DMS 273 (cell line): ENCODE measurements around the gene NKX1-1.
"Not testable (repeated sequence)": the region's sequence is repeated elsewhere in the genome, so short reads cannot be mapped to it uniquely, and the experiment has no call there.

ENCODE experiments used
- DNase-seq: peaks from one replicate; lab custom pipeline; 2025; ENCODE audit not compliant: unreplicated experiment; lab: John Stamatoyannopoulos, UW

Gene NKX1-1

DNA sequence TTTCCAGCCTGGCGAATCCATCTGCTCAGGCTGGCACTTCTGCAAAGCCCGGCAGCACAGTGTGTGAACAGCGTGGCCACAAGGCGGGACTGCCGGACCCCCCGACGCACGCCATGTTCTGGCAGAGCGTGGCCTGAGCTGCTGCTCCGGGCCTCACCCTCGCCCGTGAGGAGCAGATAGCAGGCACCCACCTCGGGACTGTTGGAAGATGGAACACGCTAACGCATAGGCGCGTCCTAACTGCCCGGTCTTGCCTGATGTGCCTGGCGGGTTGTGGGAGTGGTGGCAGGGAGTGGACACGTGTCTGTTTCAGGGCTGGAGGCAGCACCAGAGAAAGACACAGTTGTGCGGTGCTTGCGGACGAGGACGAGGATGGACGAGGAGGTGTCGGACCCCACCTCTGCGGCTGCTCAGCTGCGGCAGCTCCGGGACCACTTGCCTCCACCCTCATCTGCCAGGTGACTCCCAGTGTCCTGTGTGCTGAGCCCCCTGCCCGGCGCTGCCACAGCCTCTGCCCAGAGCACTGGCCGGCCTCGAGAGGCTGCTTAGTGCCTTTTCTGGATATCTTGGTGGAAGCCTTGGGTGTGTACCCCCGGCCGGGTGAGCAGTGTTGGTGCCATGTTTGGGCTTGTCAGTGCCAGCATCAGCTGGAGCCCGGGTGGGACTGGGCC is 31.1 kb downstream of the NKX1-1 start:
- DNase-seq, result no peak

DNA sequence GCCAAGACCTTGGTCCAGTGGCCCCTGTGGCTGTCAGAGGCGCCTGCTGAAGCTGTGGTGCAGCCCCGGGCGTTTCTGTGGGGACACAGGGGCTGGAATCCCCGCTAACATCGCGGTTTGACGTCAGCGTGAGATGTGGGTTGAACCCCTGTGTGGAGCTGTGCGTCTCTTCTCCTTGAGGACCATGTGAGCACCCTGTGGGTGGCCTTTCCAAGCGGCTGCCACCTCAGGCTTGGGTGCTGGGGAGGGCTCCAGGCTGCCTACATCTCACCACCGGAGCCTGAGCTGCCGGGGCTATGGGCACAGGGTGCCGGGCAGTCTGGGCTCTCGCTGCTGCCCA is 31.6 kb downstream of the NKX1-1 start:
- no peak for DNase-seq

DNA sequence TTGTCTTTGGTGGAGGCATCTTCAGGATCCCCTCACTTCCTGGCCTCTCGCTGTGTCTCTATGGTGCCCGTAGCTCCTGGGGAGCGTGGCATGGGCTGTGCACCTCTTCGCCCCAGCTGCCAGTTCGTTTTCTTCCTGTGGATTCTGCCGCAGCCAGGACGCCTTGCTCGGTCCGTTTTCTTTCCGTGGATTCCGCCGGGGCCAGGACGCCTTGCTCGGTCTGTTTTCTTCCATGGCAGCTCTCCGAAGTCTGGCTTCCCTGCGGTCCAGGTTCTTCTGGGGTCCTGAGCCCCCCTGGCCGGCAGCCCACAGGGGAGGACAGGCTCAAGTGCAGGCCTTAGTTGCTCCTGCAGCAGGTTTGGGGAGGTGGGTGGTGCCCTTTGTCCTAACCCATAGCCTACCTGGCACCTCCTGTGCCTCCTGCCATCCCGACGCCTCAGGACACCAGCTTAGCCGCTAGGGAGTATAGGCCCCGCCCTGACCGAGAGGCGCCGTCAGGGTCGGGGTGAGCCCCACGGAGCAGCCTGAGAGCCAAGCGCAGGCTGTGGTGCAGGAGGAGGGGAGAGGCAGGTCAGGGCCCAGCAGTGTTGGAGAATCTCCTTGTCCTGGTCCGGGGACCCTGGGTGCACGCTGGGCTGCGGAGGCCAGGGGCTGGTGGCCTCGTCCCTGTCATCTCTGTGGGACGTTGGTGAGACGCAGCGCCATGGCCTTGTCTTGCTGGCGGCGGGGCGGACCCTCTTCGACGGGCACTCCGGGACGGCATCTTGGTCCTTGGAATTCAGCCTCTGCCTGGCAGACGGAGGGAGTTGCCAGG is 32.1 kb downstream of the NKX1-1 start:
- DNase-seq, result no peak

DNA sequence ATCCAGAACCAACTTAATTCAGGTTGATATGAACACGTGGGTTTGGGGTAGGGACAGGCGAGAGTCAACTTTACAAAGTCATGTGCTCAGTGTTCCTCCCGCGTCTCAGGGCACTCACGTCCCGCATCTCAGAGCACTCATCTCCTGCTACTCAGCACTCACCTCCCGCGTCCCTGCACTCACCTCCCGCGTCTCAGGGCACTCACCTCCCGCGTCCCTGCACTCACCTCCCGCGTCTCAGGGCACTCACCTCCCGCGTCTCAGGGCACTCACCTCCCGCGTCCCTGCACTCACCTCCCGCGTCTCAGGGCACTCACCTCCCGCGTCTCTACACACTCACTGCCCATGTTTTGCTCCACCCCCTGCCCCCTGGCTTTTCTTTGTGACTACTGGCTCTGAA is 33.7 kb downstream of the NKX1-1 start:
- DNase-seq, result not testable (repeated sequence)

DNA sequence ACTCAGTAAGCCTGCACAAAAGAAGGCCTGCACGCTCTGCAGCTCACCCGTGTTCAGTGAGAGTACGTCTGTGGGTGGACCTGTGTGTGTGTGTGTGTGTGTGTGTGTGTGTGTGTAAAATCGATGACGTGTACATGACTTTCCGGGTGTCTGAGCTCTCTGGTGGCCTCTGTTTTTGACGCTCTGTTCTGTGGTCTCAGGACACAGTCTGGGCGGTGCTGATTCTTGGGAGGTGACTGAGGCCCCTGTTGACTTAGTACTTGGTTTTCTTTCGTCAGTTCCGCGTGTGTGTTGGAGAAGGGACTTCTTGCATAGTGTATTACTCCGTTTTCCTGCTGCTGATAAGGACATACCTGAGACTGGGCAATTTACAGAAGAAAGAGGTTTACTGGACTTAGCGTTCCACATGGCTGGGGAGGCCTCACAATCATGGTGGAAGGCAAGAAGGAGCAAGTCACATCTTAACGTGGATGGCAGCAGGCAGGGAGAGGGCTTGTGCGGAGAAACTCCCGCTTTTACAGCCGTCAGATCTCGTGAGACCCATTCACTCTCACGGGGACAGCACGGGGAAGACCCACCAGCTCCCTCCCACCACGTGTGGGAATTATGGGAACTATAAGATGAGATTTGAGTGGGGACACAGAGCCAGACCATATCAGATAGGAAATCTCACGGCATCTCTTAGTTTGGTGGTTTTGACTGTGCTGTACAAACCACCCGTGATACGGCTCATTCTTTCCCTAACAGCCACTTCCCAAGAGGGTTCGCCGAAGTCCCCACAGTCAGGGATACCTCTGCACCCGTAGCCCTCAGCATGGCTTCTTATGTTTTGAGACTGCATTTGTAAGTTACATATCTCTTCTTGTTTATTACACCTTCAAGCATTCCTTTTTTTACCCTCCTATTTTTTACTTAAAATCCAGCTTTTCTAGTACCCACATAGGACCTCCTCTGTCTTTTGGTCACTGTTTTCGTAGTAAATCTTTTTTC is 34.8 kb downstream of the NKX1-1 start:
- no peak for DNase-seq

DNA sequence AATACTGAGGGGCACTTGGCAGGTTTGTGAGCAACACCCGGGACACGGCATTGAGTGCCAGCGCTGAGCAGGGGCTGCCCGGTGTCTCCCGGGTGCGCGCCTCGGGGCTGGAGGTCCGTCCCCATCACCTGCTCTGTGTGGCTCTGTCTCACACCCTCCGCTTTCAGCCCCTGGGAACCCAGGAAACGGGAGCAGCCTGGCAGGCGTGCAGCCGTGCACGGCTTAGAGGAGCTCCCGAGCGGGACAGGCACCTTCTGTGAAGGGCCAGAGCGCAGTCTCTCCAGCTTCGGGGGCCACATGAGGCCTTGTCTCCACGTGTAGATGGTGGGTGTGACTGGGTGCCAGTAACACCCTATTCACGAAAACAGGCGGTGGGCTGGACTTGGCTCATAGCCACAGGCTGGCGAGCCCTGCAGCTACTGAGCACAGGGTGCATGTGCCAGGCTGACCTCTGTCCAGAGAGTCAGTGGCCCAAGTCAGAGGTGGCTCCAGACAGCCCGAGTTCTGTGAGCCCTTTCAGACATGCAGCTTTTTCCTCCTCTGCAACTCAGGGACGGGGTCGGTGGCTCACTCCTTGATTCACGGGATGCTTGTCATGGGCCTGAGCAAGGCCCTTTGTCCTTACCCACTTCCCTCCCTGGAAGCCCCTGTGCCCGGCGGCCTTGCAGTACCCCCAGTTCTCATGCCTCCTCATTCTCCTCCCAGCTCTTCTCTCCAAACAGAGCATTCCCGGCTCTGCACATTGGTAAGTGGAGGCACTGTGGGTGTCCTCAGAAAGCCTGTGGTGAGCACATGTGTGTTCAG is 35.7 kb downstream of the NKX1-1 start:
- no peak for DNase-seq

DNA sequence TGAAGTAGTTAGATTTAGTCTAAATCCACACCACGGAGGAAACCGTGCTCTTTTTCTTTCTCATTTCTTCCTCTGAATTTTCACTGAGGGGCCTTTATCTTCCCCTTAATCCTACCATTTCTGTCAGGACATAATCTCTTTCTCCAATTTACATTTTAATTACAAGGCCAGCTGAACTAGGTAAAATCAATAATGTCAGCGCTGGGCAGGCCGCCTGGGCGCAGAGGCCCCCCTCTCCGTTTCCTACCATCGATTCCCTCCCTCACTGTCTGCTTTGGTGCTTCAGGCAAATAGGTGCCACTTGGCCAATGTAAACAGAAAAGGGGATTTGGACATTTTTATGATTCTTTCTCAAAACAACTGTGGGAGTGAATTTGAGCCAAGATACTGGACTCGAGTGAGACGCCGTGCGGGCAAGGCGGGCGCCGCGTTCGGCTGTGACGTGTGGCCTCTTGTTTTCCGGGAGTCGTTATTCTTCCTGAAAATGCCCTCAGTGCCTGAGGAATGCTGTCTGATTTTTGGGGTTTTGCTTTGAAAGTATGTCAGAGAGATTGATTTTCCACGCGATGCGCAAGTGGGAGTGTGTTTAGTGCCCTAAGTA is 36.7 kb downstream of the NKX1-1 start:
- no peak for DNase-seq

DNA sequence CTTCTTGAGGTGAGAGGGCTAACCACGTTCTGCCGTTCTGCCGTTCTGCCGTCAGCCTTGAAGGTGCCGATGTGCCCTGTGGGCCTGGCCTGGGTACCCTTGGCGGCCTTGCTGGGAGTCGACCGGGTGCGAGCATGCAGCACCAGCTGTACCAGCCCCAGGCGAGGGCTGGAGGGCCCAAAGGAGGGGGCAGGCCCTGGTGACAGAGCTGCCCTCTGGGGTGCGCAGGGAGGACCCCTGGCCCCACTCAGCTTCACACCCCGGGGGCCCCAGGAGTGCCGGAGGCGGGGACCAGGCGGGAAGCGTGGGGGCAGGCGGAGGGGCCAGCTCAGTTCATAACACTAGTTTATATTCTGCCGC is 37.2 kb downstream of the NKX1-1 start:
- no peak for DNase-seq

DNA sequence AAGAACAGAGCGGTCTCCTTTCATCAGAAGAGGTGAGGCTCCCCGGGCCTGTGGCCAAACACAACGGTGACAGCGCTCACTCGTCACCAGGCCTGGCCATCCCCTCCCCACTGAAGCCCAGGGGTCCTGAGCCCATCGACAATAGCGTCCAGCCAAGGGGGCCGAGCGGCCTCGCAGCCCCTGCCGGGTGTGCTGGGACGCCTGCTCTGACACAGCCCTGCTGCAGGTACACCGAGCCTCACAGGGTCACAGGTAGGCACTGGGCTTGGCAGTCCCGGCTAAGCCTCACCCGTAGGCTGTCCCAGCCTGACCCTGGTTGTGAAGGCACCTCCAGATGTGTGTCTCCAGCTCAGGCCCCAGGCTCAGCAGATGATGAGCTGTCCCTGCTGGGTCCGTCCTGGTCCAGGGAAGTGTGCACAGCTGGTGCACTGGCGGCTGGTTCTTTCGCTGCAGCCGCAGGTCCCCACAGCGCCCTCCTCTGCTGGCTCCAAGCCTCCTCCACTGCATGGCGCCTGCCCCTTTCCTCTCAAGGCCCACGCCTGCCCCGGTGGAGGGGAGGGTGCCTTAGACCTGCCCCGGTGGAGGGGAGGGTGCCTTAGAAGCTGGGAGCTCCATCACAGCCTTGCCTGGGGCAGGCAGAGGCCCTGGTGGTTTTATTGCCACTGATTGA is 37.7 kb downstream of the NKX1-1 start:
- no peak for DNase-seq

DNA sequence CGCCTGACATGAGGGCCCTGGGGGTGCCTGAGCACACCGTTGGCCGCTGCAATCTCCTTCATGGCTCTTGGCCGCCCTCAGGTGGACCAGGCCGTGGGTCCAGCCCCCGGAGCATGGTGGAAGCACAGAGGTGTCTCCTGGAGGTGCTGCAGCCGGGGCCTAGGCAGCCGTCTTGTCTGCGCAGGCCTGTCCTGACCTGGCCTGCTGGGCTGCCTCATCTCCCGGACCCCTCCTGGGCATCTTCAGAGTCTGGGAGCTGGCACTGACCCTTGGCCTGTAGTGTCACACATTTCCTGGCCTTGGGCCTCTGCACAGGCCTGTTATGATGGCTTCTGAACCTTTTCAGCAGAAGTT is 38.3 kb downstream of the NKX1-1 start:
- DNase-seq, result no peak

DNA sequence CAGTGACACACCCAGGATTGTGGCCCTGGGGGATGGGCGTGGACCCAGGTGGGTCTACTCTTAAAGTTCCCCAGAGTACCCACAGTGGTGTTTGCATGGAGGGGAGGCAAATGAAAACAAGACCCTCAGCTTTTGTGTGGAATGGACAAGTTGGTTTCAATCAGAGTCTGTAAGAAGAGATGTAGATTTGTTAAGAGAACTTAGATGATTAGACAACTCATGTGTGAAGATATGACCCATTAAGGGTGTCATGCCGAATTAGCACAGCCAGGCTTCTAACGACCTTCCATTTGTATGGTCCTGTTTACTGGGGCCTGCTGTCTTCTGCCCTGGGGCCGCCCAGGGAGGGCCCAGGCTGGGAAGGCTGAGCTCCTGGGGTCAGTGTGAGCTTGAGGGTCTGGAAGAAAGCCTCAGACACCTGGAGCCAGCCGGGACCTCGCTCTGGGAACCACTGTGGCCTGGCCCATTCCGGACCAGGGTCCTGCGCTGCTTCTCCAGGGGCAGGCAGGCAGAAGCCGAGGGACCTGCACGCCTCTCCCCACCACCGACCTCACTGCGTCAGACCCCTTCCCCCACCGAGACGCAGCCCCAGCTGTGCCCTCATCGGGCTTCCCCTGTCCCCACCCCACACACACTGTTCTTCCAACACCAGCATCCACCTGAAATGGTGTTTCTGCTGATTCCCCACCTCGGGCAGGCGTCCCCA is 38.9 kb downstream of the NKX1-1 start:
- no peak for DNase-seq

DNA sequence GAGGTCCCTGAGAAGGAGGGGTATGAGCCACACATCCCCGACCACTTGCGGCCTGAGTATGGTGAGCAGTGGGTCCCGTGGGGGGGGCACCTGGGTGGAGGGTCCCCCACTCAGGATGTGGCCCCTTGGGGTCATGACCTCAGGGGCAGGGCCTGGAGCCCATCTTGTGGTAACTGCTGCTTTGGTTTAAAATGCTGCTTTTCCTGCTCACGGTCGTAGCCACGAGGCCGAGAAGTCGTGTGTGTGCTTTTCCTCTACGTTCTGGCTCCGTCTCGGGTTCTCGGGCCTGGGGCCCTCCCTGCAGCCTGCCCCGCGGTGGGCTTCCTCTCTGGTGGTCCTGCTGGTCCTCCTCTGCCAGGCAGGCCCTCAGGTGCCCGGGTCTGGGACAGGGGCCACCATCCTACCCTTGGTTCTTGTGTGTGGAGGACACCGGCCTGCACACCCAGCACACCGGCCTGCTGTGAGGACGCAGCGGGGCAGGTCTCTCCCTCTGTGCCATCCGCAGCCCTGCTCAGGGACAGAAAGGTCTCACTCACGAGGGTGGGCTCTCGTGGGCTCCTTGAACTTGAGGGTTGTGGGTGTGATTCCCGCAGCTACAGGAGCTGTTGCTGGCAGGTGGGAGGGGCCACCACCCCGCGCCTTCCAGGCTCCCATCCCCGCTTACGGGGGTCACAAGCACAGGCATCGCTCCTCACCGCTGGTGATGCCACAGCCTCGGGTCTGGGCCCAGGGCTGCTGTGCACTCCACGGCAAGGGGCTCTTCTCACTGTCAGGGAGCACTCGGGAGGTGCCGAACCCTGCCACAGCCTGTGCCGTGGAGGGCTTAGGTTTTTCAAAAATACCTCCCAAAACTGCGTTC is 39.6 kb downstream of the NKX1-1 start:
- no peak for DNase-seq

DNA sequence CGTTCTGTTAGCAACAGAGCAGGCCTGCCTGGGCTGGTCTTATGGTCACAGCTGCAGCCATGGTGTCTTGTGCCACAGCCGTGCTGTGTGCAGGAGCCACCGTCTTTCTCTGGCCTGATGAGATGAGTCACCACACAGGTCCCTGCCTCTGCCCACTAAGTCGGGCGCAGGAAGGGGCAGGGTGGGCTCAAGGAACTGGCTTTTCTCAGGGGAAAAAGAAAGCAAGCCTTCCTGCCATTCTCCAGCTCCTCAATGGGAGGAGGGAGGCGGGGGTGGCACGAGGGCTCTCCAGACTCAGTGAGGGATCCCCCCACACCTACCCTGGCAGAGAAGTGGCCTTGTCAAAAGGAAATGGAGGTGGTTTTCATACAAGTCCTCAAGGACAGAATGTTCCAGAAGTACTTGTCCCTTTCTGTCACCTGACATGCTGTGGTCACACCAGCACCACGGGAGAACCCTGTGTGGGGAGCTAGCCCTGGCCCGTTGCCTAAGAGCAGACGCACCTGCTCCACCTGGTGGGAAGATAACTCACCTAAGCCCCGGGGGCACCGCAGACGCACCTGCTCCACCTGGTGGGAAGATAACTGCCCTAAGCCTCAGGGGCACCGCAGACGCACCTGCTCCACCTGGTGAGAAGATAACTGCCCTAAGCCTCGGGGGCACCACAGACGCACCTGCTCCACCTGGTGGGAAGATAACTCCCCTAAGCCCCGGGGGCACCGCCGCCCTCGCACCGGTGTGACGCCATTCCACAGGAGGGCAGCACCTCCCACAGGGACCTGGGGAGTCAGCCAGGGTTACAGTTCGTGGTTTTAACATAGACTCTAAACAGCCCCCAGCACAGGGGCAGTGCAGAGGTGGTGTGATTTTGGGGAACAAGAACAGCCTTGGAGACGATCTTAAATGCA is 40.7 kb downstream of the NKX1-1 start:
- DNase-seq, result no peak

DNA sequence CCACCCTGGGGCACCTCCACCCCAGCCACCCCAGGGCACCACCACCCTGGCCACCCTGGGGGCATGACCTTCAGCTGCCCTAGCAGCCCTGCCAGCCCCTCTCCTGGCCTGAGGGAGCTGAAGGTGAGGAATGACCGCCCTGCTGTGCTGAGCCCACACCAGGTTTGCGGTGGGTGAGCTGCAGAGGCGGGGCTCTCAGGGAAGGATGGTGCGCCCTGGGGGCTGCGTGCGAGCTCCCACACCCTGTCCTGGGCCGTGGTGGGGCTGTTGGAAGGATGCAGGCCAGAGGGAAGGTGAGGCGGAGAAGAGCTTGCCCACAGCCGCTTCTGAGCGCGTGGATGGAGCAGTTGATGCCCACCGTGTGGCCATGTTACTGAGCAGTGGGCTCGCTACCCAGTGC is 41.5 kb downstream of the NKX1-1 start:
- no peak for DNase-seq

DNA sequence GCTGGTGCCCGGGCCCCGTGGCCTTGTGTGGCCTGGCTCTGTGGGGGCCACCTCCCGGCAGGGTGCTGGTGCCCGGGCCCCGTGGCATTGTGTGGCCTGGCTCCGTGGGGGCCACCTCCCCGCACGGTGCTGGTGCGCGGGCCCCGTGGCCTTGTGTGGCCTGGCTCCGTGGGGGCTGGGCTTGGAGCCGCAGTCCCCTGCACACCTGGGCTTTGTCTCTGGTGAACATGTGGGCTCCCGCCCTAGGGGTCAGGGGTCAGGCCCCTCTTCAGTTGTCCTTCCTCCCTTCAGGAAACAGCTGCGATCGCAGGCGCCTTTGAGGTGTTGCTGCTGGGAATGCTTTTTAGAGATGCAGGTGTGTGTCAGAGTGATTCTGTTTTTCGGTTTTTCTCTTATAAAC is 42.0 kb downstream of the NKX1-1 start:
- no peak for DNase-seq

DNA sequence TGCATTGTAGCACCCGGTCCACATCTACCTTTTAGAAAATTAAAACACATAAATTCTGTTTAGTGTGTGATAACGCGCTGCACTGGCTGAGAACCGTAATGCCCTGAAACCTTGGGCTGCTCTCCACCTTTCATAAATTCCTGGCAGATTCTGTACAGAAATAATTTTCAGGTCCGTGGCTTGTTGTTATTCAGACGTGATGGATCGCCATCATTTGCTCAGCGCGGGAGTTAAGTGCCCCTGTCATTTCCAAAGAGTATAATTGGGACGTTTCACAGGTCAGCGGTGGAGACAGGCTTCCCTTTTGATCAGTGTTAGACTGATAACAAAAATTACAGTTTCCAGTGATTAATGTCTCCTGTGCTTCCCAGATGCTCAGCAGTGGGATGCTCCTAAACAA is 42.7 kb downstream of the NKX1-1 start:
- no peak for DNase-seq

DNA sequence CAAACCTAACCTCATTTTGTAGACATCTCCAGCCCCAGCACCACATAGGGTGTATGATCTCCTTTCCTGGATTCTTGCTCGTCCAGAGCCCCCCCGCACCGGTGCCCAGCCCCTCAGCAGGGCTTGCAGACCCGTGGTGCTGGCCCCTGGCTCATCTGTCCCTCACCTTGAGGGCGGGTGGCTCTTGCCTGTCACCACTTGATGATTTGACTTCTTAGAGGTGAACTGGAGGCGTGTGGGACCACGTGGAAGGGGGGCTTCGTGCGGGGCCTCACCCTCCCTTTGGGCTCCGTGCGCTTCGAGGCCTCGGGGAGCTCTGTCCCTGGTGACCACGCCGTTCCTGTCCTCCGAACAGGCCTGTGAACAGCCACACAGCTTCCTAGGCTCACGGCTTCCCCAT is 43.7 kb downstream of the NKX1-1 start:
- no peak for DNase-seq
